ENCODE measurements around the gene IER5L. TPM values are rescaled to one million over a fixed set of nuclear protein-coding genes. Genes with fewer than 3 reads are reported as not detected.

IER5L gene
- total RNA-seq, 4 donors from 2014 or later: 0.92 to 3.4 (median 2.9) TPM

DNA sequence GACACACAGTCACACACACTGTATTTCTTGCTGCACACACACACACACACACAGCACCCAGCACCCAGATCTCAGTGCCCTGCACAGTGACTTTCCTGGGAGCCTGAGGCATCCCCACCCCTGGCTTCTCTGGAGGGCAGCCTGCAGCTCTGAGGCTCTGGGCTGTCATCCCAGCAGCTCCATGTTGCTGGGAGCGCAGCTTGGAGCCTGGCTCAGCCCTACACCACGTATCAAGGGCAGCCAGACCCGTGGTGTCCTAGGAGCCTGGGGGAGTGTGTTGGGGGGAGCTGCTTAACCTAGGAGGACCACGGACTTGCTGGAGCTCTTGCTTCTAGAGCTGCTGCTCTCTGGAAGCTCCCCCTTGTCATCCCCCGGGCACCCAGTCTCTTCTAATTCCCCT lies 5.2 kb downstream of the IER5L start:
- no peaks in the 10 kb centered on the region for H3K36me3 ChIP-seq
- in situ Hi-C loops (cut with MboI; ENCODE audit: low sequenced_read_pairs in 4 of 4): no loop called here
- TF ChIP-seq, protein P1, sequence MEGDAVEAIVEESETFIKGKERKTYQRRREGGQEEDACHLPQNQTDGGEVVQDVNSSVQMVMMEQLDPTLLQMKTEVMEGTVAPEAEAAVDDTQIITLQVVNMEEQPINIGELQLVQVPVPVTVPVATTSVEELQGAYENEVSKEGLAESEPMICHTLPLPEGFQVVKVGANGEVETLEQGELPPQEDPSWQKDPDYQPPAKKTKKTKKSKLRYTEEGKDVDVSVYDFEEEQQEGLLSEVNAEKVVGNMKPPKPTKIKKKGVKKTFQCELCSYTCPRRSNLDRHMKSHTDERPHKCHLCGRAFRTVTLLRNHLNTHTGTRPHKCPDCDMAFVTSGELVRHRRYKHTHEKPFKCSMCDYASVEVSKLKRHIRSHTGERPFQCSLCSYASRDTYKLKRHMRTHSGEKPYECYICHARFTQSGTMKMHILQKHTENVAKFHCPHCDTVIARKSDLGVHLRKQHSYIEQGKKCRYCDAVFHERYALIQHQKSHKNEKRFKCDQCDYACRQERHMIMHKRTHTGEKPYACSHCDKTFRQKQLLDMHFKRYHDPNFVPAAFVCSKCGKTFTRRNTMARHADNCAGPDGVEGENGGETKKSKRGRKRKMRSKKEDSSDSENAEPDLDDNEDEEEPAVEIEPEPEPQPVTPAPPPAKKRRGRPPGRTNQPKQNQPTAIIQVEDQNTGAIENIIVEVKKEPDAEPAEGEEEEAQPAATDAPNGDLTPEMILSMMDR (IDR thresholded peaks at IDR 0.05 in 4 of 5, conservative IDR thresholded peaks at IDR 0.05 in 1 of 5): no peak
- no peak for TF ChIP-seq POLR2A (IDR thresholded peaks at IDR 0.05)
- peaks cover 10 to 25% of the 10 kb centered on the region in 2 donors for H3K4me1 ChIP-seq
- H3K9me3 ChIP-seq: no peaks in the 10 kb centered on the region
- intact Hi-C loops (cut with DNase I; ENCODE audit: low total_unique reads): no loop called here
- DNase-seq (no peak), ATAC-seq (no peak)
- H3K27me3 ChIP-seq: peaks cover 0 to 5% (median 5%) of the 10 kb centered on the region in 3 donors
- no peak overlapping the region for H3K27ac ChIP-seq
- H3K4me3 ChIP-seq: no peak overlapping the region

DNA sequence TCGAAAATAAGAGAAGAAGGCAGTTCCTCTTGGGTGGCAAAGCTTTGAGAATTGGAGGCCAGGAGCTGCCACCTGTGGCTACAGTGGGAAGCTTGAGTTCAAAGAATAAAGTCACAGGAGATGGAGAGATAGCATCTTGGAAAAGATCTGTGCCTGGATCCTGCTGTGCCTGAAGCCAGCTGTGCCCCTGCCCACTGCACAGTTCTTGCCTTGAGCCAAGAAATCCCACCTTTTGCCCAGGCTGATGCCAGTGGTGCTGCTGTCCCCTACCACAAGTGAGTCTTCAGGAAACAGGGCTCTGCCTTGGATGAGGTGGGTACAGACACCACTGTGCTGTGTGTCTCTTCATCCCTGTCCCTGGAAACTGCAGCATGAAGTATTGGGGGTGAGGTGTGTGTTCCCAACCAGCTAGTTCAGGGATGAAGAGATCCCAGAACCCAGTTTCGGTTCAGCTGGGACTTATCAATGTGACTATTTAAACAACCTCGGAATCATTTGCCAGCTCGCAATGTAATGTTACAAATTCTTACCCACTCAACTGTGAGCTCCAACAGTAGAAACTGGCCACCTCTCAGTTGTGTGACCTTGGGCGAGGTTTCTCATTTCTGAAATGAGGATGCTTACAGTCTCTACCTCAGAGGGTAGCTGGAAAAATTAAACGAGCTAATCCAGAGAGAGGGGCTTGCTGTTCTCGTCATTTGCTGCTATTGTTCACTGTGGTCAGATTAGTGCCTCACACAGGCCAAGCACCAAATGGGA lies 5.9 kb downstream of the IER5L start:
- H3K27me3 ChIP-seq: peaks cover 0 to 5% (median 5%) of the 10 kb centered on the region in 3 donors
- in situ Hi-C loops (cut with MboI; ENCODE audit: low sequenced_read_pairs in 4 of 4): no loop called here
- no peak overlapping the region for H3K27ac ChIP-seq
- TF ChIP-seq, protein P1 (IDR thresholded peaks at IDR 0.05 in 4 of 5, conservative IDR thresholded peaks at IDR 0.05 in 1 of 5): no peak
- TF ChIP-seq POLR2A (IDR thresholded peaks at IDR 0.05): no peak
- no peak overlapping the region for H3K4me3 ChIP-seq
- ATAC-seq: no peak
- no peaks in the 10 kb centered on the region for H3K9me3 ChIP-seq
- DNase-seq: no peak
- intact Hi-C loops (cut with DNase I; ENCODE audit: low total_unique reads): no loop called here
- H3K4me1 ChIP-seq: peaks cover 17 to 28% of the 10 kb centered on the region in 2 donors
- no peaks in the 10 kb centered on the region for H3K36me3 ChIP-seq

DNA sequence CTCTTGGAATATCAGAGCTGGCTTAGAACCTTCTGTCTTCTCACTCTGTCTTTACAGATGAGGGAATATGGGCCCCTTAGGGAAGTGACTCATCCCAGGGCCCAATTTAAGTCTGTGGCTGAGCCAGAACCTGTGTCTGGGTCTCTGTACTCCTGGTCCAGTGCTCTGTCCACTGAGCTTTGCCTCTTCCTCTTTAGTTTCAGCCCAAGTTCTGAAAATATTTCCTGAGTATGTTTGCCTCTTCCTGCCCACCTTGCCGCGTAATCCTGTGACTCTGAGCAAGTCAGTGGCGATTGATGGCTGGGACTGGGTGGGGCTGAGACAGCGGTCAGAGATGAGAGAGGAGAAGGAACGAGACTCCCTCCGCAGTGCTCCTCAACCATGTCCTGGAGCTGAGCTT lies 7.8 kb downstream of the IER5L start:
- Histone ChIP-seq H3K4me3 (no peak overlapping the region), H3K4me1 (peaks cover 11 to 26% of the 10 kb centered on the region in 2 donors), H3K36me3 (no peaks in the 10 kb centered on the region), H3K27me3 (peaks cover 0 to 5% (median 0%) of the 10 kb centered on the region in 3 donors), H3K9me3 (no peaks in the 10 kb centered on the region), H3K27ac (no peak overlapping the region)
- ATAC-seq (no peak), DNase-seq (no peak)
- no peak for TF ChIP-seq POLR2A (IDR thresholded peaks at IDR 0.05)
- TF ChIP-seq, protein P1 (IDR thresholded peaks at IDR 0.05 in 4 of 5, conservative IDR thresholded peaks at IDR 0.05 in 1 of 5): no peak
- in situ Hi-C loops (cut with MboI; ENCODE audit: low sequenced_read_pairs in 4 of 4): no loop called here
- intact Hi-C loops (cut with DNase I; ENCODE audit: low total_unique reads): no loop called here

DNA sequence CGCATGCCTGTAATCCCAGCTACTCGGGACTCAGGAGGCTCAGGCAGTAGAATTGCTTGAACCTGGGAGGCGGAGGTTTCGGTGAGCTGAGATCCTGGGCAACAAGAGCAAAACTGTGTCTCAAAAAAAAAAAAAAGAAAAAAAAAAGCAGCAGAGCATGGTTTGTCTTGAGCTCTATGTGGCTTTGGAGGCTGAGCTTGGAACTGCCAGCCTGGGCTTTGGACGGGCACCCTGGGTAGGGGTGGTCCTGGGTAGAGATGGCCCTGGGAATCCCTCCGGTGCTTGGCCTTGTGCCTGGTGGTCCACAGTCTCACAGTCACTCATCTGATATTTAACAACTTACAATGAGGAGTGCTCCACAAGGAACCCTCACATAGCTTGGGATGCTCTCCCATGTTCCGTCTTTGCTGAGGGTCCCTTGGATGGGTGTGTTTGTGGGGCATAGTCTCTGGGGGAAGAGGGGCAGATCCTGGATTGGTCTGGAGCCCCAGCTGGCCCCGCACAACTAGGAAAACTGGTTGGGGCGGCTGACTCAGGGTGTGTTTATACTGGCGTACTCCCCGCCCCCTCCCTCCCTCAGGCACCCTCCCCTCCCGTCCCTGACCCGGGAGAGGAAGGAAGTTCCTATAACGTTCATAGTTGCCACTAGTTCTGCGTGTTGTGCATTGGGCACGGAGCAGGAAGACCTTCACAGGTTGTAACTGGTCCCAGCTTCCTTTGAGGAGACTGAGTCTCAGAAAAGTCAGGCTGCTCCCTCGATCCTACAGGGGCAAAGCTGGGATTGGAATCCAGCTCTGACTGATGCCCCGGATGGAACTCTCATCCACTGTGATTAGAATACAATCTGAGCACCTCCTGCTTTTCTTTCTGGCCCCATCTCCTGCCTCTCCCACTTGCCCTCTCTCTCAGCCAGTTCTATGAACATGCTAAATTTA lies 11.2 kb downstream of the IER5L start:
- Histone ChIP-seq H3K27ac (peak overlapping the region; percentile 33 to 79 (median 66)), H3K9me3 (no peaks in the 10 kb centered on the region), H3K27me3 (no peaks in the 10 kb centered on the region), H3K4me3 (peak overlapping the region in 3 of 4 donors; percentile 39 to 47 (median 44)), H3K4me1 (peaks cover 15 to 20% of the 10 kb centered on the region in 2 donors), H3K36me3 (no peaks in the 10 kb centered on the region)
- in situ Hi-C loops (cut with MboI; ENCODE audit: low sequenced_read_pairs in 4 of 4) (no loop called here), intact Hi-C loops (cut with DNase I; ENCODE audit: low total_unique reads) (no loop called here)
- peak in 1 of 2 donors; percentile 33 for DNase-seq
- ATAC-seq: peak; percentile 48 to 66
- peak in 1 of 2 donors; percentile 20 for TF ChIP-seq POLR2A (IDR thresholded peaks at IDR 0.05)
- TF ChIP-seq, protein P1 (IDR thresholded peaks at IDR 0.05 in 4 of 5, conservative IDR thresholded peaks at IDR 0.05 in 1 of 5): no peak

All from gastrocnemius medialis (tissue), 4 donors.